Measurements from ENCODE around the gene MUCL1. TPM values are rescaled to one million over a fixed set of nuclear protein-coding genes. Genes with fewer than 3 reads are reported as not detected.

MUCL1 gene
- total and polyA plus RNA-seq, 2 of the 8 experiments (the other 6 are each of a cell fraction or from before 2014, with no cell fraction given) = not detected

DNA sequence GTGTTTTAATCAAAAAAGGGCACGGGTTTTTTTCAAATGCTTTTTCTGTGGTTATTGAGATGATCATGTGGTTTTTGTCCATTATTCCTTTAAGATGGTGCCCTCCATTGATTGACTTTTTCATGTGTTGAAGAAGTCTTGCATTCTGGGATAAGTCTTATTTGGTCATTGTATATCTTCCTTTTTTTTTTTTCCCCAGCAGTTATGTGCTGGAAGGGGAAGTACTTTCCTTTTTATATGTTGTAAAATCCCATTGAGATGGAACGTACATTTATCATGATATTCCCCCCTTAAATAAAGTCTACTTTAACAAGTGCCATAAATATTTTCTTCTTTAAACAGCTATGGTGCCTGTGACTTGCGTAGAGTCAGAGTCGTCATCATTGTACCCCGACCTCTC, 24.8 kb upstream of the MUCL1 start (continued):
- TF ChIP-seq EP300 (IDR thresholded peaks at IDR 0.05; ENCODE audit: borderline replicate concordance in 1 of 2, low read depth in 2 of 2, low read length in 2 of 2) (no peak), SP2 (IDR thresholded peaks at IDR 0.05; ENCODE audit: low read length) (no peak), RXRA (IDR thresholded peaks at IDR 0.05; ENCODE audit: insufficient read depth, low read depth, low read length) (no peak)
